Neuron (in vitro differentiated cells): ENCODE data around the gene PALMD.

ENCODE experiments used
- H2AFZ ChIP-seq: one replicate; pipeline ENCODE4 v1.6.1; 2013; ENCODE audit warnings: low read depth, mild to moderate bottlenecking, inconsistent platforms, low read length, moderate library complexity
- H3K27me3 ChIP-seq: one replicate; pipeline ENCODE4 v1.6.1; 2013; ENCODE audit warnings: low read length; ENCODE audit not compliant: insufficient read depth
- H3K36me3 ChIP-seq: one replicate; pipeline ENCODE4 v1.6.1; 2013; ENCODE audit warnings: low read length; ENCODE audit not compliant: insufficient read depth
- H3K4me1 ChIP-seq: one replicate; pipeline ENCODE4 v1.6.1; 2013; ENCODE audit warnings: low read length; ENCODE audit not compliant: insufficient read depth
- H3K4me3 ChIP-seq: 2 replicates; pipeline ENCODE4 v1.5.1; 2013; ENCODE audit warnings: mild to moderate bottlenecking, low read length, moderate library complexity
- H3K9me3 ChIP-seq: one replicate; pipeline ENCODE4 v1.6.1; 2013; ENCODE audit warnings: low read length

Gene PALMD

GRCh38 chr1:99640672-99641071 is 5.2 kb upstream of the PALMD start:
- no peaks in the 10 kb centered on the region for H3K27me3 ChIP-seq
- no peak overlapping the region for H2AFZ ChIP-seq
- H3K4me3 ChIP-seq, result no peak overlapping the region
- no peaks in the 10 kb centered on the region for H3K36me3 ChIP-seq
- H3K4me1 ChIP-seq, result peaks cover 16% of the 10 kb centered on the region
- no peaks in the 10 kb centered on the region for H3K9me3 ChIP-seq

GRCh38 chr1:99641558-99641957 is 4.4 kb upstream of the PALMD start:
- Histone ChIP-seq H3K4me1 (peaks cover 17% of the 10 kb centered on the region), H2AFZ (no peak overlapping the region), H3K4me3 (no peak overlapping the region), H3K9me3 (no peaks in the 10 kb centered on the region), H3K36me3 (no peaks in the 10 kb centered on the region), H3K27me3 (no peaks in the 10 kb centered on the region)

- Histone ChIP-seq H3K27me3 (no peaks in the 10 kb centered on the region), H3K4me1 (peaks cover 20% of the 10 kb centered on the region), H3K9me3 (no peaks in the 10 kb centered on the region), H2AFZ (no peak overlapping the region), H3K4me3 (no peak overlapping the region), H3K36me3 (no peaks in the 10 kb centered on the region)
Observed at GRCh38 chr1:99642053-99642452, 3.9 kb upstream of the PALMD start.

GRCh38 chr1:99643021-99643779 is 2.7 kb upstream of the PALMD start:
- Histone ChIP-seq H3K4me3 (no peak overlapping the region), H3K36me3 (no peaks in the 10 kb centered on the region), H3K27me3 (no peaks in the 10 kb centered on the region), H3K9me3 (no peaks in the 10 kb centered on the region), H3K4me1 (peaks cover 24% of the 10 kb centered on the region), H2AFZ (no peak overlapping the region)

GRCh38 chr1:99644279-99645004 is 1.5 kb upstream of the PALMD start:
- Histone ChIP-seq H2AFZ (no peak overlapping the region), H3K27me3 (no peaks in the 10 kb centered on the region), H3K4me3 (no peak overlapping the region), H3K9me3 (no peaks in the 10 kb centered on the region), H3K36me3 (peaks cover 2% of the 10 kb centered on the region), H3K4me1 (peaks cover 23% of the 10 kb centered on the region)

GRCh38 chr1:99645203-99645602 is 710 bp upstream of the PALMD start:
- H3K4me1 ChIP-seq, result peaks cover 23% of the 10 kb centered on the region
- peak overlapping the region; percentile 59 for H3K4me3 ChIP-seq
- H3K36me3 ChIP-seq, result peaks cover 5% of the 10 kb centered on the region
- H2AFZ ChIP-seq, result peak overlapping the region; percentile 41
- no peaks in the 10 kb centered on the region for H3K27me3 ChIP-seq
- no peaks in the 10 kb centered on the region for H3K9me3 ChIP-seq

- Histone ChIP-seq H3K4me1 (peaks cover 29% of the 10 kb centered on the region), H3K36me3 (peaks cover 5% of the 10 kb centered on the region), H2AFZ (no peak overlapping the region), H3K4me3 (peak overlapping the region; percentile 59), H3K27me3 (no peaks in the 10 kb centered on the region), H3K9me3 (no peaks in the 10 kb centered on the region)
Observed at GRCh38 chr1:99646868-99647267, 955 bp downstream of the PALMD start.

- peaks cover 5% of the 10 kb centered on the region for H3K36me3 ChIP-seq
- no peaks in the 10 kb centered on the region for H3K27me3 ChIP-seq
- no peak overlapping the region for H2AFZ ChIP-seq
- no peaks in the 10 kb centered on the region for H3K9me3 ChIP-seq
- H3K4me1 ChIP-seq, result peaks cover 29% of the 10 kb centered on the region
- peak overlapping the region; percentile 59 for H3K4me3 ChIP-seq
Observed at GRCh38 chr1:99647490-99647889, 1.6 kb downstream of the PALMD start.

GRCh38 chr1:99648107-99648506 is 2.2 kb downstream of the PALMD start:
- no peaks in the 10 kb centered on the region for H3K27me3 ChIP-seq
- peak overlapping the region; percentile 59 for H3K4me3 ChIP-seq
- H3K4me1 ChIP-seq, result peaks cover 34% of the 10 kb centered on the region

GRCh38 chr1:99650030-99650429 is 4.1 kb downstream of the PALMD start:
- no peaks in the 10 kb centered on the region for H3K9me3 ChIP-seq
- no peaks in the 10 kb centered on the region for H3K27me3 ChIP-seq
- H2AFZ ChIP-seq, result no peak overlapping the region
- H3K4me1 ChIP-seq, result peaks cover 27% of the 10 kb centered on the region
- no peak overlapping the region for H3K4me3 ChIP-seq
- peaks cover 5% of the 10 kb centered on the region for H3K36me3 ChIP-seq

More at GRCh38 chr1:99648107-99648506, 2.2 kb downstream of the PALMD start:
- peaks cover 5% of the 10 kb centered on the region for H3K36me3 ChIP-seq
- H3K9me3 ChIP-seq, result no peaks in the 10 kb centered on the region
- no peak overlapping the region for H2AFZ ChIP-seq

GRCh38 chr1:99650773-99651437 is 5.0 kb downstream of the PALMD start:
- Histone ChIP-seq H3K36me3 (peaks cover 5% of the 10 kb centered on the region), H3K9me3 (no peaks in the 10 kb centered on the region), H3K4me1 (peaks cover 21% of the 10 kb centered on the region), H3K4me3 (no peak overlapping the region), H2AFZ (no peak overlapping the region), H3K27me3 (no peaks in the 10 kb centered on the region)

- H3K36me3 ChIP-seq, result peaks cover 5% of the 10 kb centered on the region
- no peaks in the 10 kb centered on the region for H3K9me3 ChIP-seq
- H2AFZ ChIP-seq, result no peak overlapping the region
- peaks cover 14% of the 10 kb centered on the region for H3K4me1 ChIP-seq
- no peaks in the 10 kb centered on the region for H3K27me3 ChIP-seq
- H3K4me3 ChIP-seq, result no peak overlapping the region
Observed at GRCh38 chr1:99652881-99653281, 7.0 kb downstream of the PALMD start.

- no peaks in the 10 kb centered on the region for H3K36me3 ChIP-seq
- H3K4me1 ChIP-seq, result peaks cover 11% of the 10 kb centered on the region
- no peak overlapping the region for H2AFZ ChIP-seq
- H3K9me3 ChIP-seq, result no peaks in the 10 kb centered on the region
- H3K27me3 ChIP-seq, result no peaks in the 10 kb centered on the region
- no peak overlapping the region for H3K4me3 ChIP-seq
Observed at GRCh38 chr1:99655376-99655775, 9.5 kb downstream of the PALMD start.
